H1 (cell line): ENCODE measurements around the gene MAP3K3. TPM values are rescaled to one million over a fixed set of nuclear protein-coding genes. Genes with fewer than 3 reads are reported as not detected.

ENCODE experiments used
- CTCF ChIA-PET: fragments of 300-600 bp; sonication (Branson Sonifier 250); formaldehyde crosslinking; loops from one replicate; lab custom pipeline; 2021; ENCODE audit not compliant: partially characterized antibody; lab: Charles Lee
- POLR2A ChIA-PET: fragments of 300-600 bp; sonication (Branson Sonifier 250); formaldehyde crosslinking; loops from one replicate; lab custom pipeline; 2021; ENCODE audit warnings: inconsistent platforms; ENCODE audit not compliant: partially characterized antibody; lab: Charles Lee
- DNase-seq, 2 experiments: peaks; one replicate each; pipeline versions ENCODE4 v3.0.0 to v3.0.0-alpha.2; 2010 to 2022; ENCODE audit warnings: low spot score in 2 of 2, low read depth in 1 of 2, mixed read lengths in 1 of 2
- FAIRE-seq: peaks from 2 replicates; lab custom pipeline; 2011; peaks lifted over from hg19 to GRCh38; lab: Jason Lieb, UNC
- H2AFZ ChIP-seq: 2 replicates; pipeline ENCODE4 v1.8.1; 2012; ENCODE audit warnings: low read length, inconsistent platforms
- H2AK5ac ChIP-seq: 2 replicates; pipeline ENCODE4 v1.6.1; 2013; ENCODE audit warnings: low read depth, low read length
- H2BK120ac ChIP-seq: replicated peaks from 2 replicates; pipeline ENCODE3; 2013; ENCODE audit warnings: low read depth, low read length, inconsistent platforms
- H2BK12ac ChIP-seq: 2 replicates; pipeline ENCODE4 v1.6.1; 2013; ENCODE audit warnings: low read depth, low read length
- H2BK15ac ChIP-seq: 2 replicates; pipeline ENCODE4 v1.6.1; 2013; ENCODE audit warnings: low read length
- H2BK20ac ChIP-seq: 2 replicates; pipeline ENCODE4 v1.6.1; 2013; ENCODE audit warnings: low read length
- H2BK5ac ChIP-seq: 2 replicates; pipeline ENCODE4 v1.6.1; 2013; ENCODE audit warnings: low read depth, low read length
- H3K14ac ChIP-seq: 2 replicates; pipeline ENCODE4 v1.6.1; 2013; ENCODE audit warnings: inconsistent platforms; ENCODE audit not compliant: insufficient read length
- H3K18ac ChIP-seq: 2 replicates; pipeline ENCODE4 v1.6.1; 2013; ENCODE audit warnings: low read length; ENCODE audit errors: extremely low read depth
- H3K23ac ChIP-seq: 2 replicates; pipeline ENCODE4 v1.6.1; 2013; ENCODE audit warnings: inconsistent platforms; ENCODE audit not compliant: insufficient read length
- H3K23me2 ChIP-seq: 2 replicates; pipeline ENCODE4 v1.6.1; 2013; ENCODE audit warnings: low read depth, low read length
- H3K27ac ChIP-seq: 2 replicates; pipeline ENCODE4 v1.6.1; 2011; ENCODE audit warnings: low read depth, low read length, inconsistent platforms
- H3K27me3 ChIP-seq, 4 experiments: replicated peaks in 1 of 4; 1 replicate in 1 of 4; 2 replicates in 3 of 4; pipeline versions ENCODE4 v1.6.1 to v1.8.1; 2011 to 2013; ENCODE audit warnings: low read length in 3 of 4, mild to moderate bottlenecking in 3 of 4, inconsistent platforms in 2 of 4, mixed read lengths in 2 of 4, moderate library complexity in 1 of 4; ENCODE audit not compliant: control insufficient read depth in 3 of 4, insufficient read depth in 3 of 4; ENCODE audit errors: extremely low read depth in 1 of 4
- H3K36me3 ChIP-seq, 4 experiments: 2 replicates each; pipeline versions ENCODE4 v1.6.1 to v1.8.1; 2011 to 2013; ENCODE audit warnings: mild to moderate bottlenecking in 4 of 4, low read length in 3 of 4, moderate library complexity in 2 of 4, control low read depth in 1 of 4, inconsistent platforms in 1 of 4; ENCODE audit not compliant: insufficient read depth in 4 of 4, control insufficient read depth in 2 of 4
- H3K4ac ChIP-seq: replicated peaks from 2 replicates; pipeline ENCODE3; 2013; ENCODE audit warnings: low read length, low read depth, mixed read lengths, inconsistent platforms; ENCODE audit not compliant: insufficient read length
- H3K4me1 ChIP-seq, 4 experiments: replicated peaks in 1 of 4; 1 replicate in 1 of 4; 2 replicates in 3 of 4; pipeline versions ENCODE4 v1.6.1 to v1.8.1; 2011 to 2013; ENCODE audit warnings: low read length in 3 of 4, inconsistent platforms in 2 of 4, mixed read lengths in 1 of 4; ENCODE audit not compliant: insufficient read depth in 4 of 4, control insufficient read depth in 3 of 4
- H3K4me2 ChIP-seq, 2 experiments: 2 replicates each; pipeline versions ENCODE4 v1.6.1 to v1.8.1; 2011 to 2013; ENCODE audit warnings: low read depth in 2 of 2, low read length in 2 of 2, control low read depth in 1 of 2, inconsistent platforms in 1 of 2, mild to moderate bottlenecking in 1 of 2; ENCODE audit not compliant: insufficient read depth in 1 of 2
- H3K4me3 ChIP-seq, 4 experiments: fragments of 200-600, 300-600 bp in 1 of 4; sonication (generic), shearing (Covaris generic), sonication (Bioruptor Twin) in 1 of 4; 2 replicates each; pipeline versions ENCODE4 v1.5.1 to v1.8.1; 2011 to 2016; ENCODE audit warnings: low read length in 4 of 4, low read depth in 3 of 4, control low read depth in 2 of 4, inconsistent platforms in 2 of 4, mild to moderate bottlenecking in 2 of 4, mixed read lengths in 1 of 4, moderate library complexity in 1 of 4; ENCODE audit not compliant: insufficient read depth in 2 of 4; ENCODE audit errors: extremely low read depth in 1 of 4
- H3K56ac ChIP-seq: replicated peaks from 2 replicates; pipeline ENCODE3; 2013; ENCODE audit warnings: low read depth, mild to moderate bottlenecking, mixed read lengths, low read length, inconsistent platforms; ENCODE audit not compliant: insufficient read length
- H3K79me1 ChIP-seq: 2 replicates; pipeline ENCODE4 v1.6.1; 2013; ENCODE audit warnings: low read depth, low read length, control low read depth
- H3K79me2 ChIP-seq, 2 experiments: 2 replicates each; pipeline versions ENCODE4 v1.6.1 to v1.8.1; 2012 to 2013; ENCODE audit warnings: low read length in 2 of 2, mild to moderate bottlenecking in 2 of 2, inconsistent platforms in 1 of 2; ENCODE audit not compliant: insufficient read depth in 2 of 2, control insufficient read depth in 1 of 2
- H3K9ac ChIP-seq, 4 experiments: replicated peaks in 1 of 4; 1 replicate in 1 of 4; 2 replicates in 3 of 4; pipeline versions ENCODE4 v1.6.1 to v1.8.1; 2011 to 2013; ENCODE audit warnings: low read depth in 3 of 4, low read length in 3 of 4, control low read depth in 2 of 4, mild to moderate bottlenecking in 2 of 4, moderate library complexity in 2 of 4, inconsistent platforms in 1 of 4; ENCODE audit errors: extremely low read depth in 1 of 4
- H3K9me3 ChIP-seq, 2 experiments: 2 replicates each; pipeline versions ENCODE4 v1.6.1 to v1.8.1; 2012 to 2013; ENCODE audit warnings: mild to moderate bottlenecking in 2 of 2, moderate library complexity in 2 of 2, control low read depth in 1 of 2, inconsistent platforms in 1 of 2, low read depth in 1 of 2, low read length in 1 of 2, mixed read lengths in 1 of 2; ENCODE audit not compliant: insufficient read depth in 2 of 2
- H4K20me1 ChIP-seq, 2 experiments: replicated peaks in 1 of 2; 2 replicates each; pipeline versions ENCODE3 to v1.8.1; 2011 to 2013; ENCODE audit warnings: inconsistent platforms in 2 of 2, low read length in 2 of 2, mild to moderate bottlenecking in 1 of 2; ENCODE audit not compliant: insufficient read depth in 2 of 2, control insufficient read depth in 1 of 2
- H4K5ac ChIP-seq: 2 replicates; pipeline ENCODE4 v1.6.1; 2013; ENCODE audit warnings: low read length, low read depth, mixed read lengths, inconsistent platforms; ENCODE audit not compliant: insufficient read length
- H4K8ac ChIP-seq: 2 replicates; pipeline ENCODE4 v1.8.0; 2013; ENCODE audit warnings: mild to moderate bottlenecking, moderate library complexity, low read length, inconsistent platforms; ENCODE audit not compliant: insufficient read depth; ENCODE audit errors: extremely low read depth
- H4K91ac ChIP-seq: replicated peaks from 2 replicates; pipeline ENCODE3; 2013; ENCODE audit warnings: low read length, mixed read lengths, inconsistent platforms; ENCODE audit not compliant: insufficient read length
- BACH1 ChIP-seq: IDR thresholded peaks from 2 replicates; pipeline ENCODE4 v1.6.1; 2012; ENCODE audit warnings: low read length, improper control_type of control experiment
- BRCA1 ChIP-seq: IDR thresholded peaks from 2 replicates; pipeline ENCODE4 v1.6.1; 2012; ENCODE audit warnings: low read depth, low read length, improper control_type of control experiment
- CBX8 ChIP-seq: fragments of 300-800, 300-1000 bp; sonication (generic); IDR thresholded peaks from 2 replicates; pipeline ENCODE4 v1.7.1; 2016; ENCODE audit warnings: low read depth, low read length, borderline replicate concordance
- E2F6 ChIP-seq: IDR thresholded peaks from 2 replicates; pipeline ENCODE4 v1.6.1; 2012; ENCODE audit warnings: inconsistent platforms
- EGR1 ChIP-seq: IDR thresholded peaks from 2 replicates; pipeline ENCODE4 v1.6.1; 2011; ENCODE audit warnings: low read depth, low read length, borderline replicate concordance
- HDAC6 ChIP-seq: IDR thresholded peaks from one replicate; pipeline ENCODE4 v1.7.1; 2012; ENCODE audit warnings: low read depth, mild to moderate bottlenecking, inconsistent platforms, low read length, moderate library complexity
- JUN ChIP-seq: IDR thresholded peaks from 2 replicates; pipeline ENCODE4 v1.6.1; 2011; ENCODE audit warnings: low read depth, mild to moderate bottlenecking, improper control_type of control experiment, low read length
- NRF1 ChIP-seq: IDR thresholded peaks from 2 replicates; pipeline ENCODE4 v1.6.1; 2011; ENCODE audit warnings: mild to moderate bottlenecking, low read depth, low read length, improper control_type of control experiment
- POLR2A ChIP-seq, 2 experiments: IDR thresholded peaks; 1 replicate in 1 of 2; 2 replicates in 1 of 2; pipeline ENCODE4 v1.6.1; 2011; ENCODE audit warnings: low read depth in 2 of 2, low read length in 2 of 2, mild to moderate bottlenecking in 2 of 2; ENCODE audit errors: control extremely low read depth in 1 of 2
- POLR2AphosphoS5 ChIP-seq: IDR thresholded peaks from 2 replicates; pipeline ENCODE4 v1.6.1; 2011; ENCODE audit warnings: low read depth, low read length
- RFX5 ChIP-seq: IDR thresholded peaks from 2 replicates; pipeline ENCODE4 v1.6.1; 2011; ENCODE audit warnings: low read depth, low read length, improper control_type of control experiment, borderline replicate concordance
- SIN3A ChIP-seq, 2 experiments: IDR thresholded peaks in 1 of 2; conservative IDR thresholded peaks in 1 of 2; 2 replicates each; pipeline ENCODE4 v1.6.1; 2011 to 2012; ENCODE audit warnings: low read length in 2 of 2, improper control_type of control experiment in 1 of 2, low read depth in 1 of 2, mild to moderate bottlenecking in 1 of 2
- SIX5 ChIP-seq: IDR thresholded peaks from 2 replicates; pipeline ENCODE4 v1.6.1; 2011; ENCODE audit warnings: mild to moderate bottlenecking, low read depth, low read length
- ZNF274 ChIP-seq: IDR thresholded peaks from 2 replicates; pipeline ENCODE4 v1.7.0; 2012; ENCODE audit warnings: low read length, borderline replicate concordance; ENCODE audit errors: extremely low read depth
- WGBS, 2 experiments: shearing (Covaris generic) in 1 of 2; methylation state at CpG; one replicate each; pipeline versions ENCODE4 v1.1.6 to v1.1.7; 2013 to 2015; ENCODE audit warnings: low lambda C conversion rate in 2 of 2, mixed read lengths in 2 of 2, inconsistent platforms in 1 of 2, low coverage in 1 of 2, missing lambda C conversion rate in 1 of 2; ENCODE audit not compliant: insufficient replicate concordance in 2 of 2, insufficient coverage in 1 of 2, insufficient read length in 1 of 2; ENCODE audit errors: extremely low coverage in 1 of 2, missing lambda C conversion rate in 1 of 2; 5-methylcytosine and 5-hydroxymethylcytosine counted together
- polyA plus RNA-seq, 7 experiments: library from polyadenylated mRNA; depleted of rRNA in 3 of 7; stranded (reverse) in 5 of 7; unstranded in 2 of 7; fragments of >200 nt in 5 of 7; fragments of 200-250 nt in 2 of 7; gene quantifications; 1 replicate in 5 of 7; 2 replicates in 1 of 7; 4 replicates in 1 of 7; pipeline versions ENCODE4 v1.2.1 to v1.2.3, GENCODE V29; 2011 to 2013; ENCODE audit warnings: missing spikeins in 2 of 7, mixed read lengths in 2 of 7
- total RNA-seq: library from RNA; stranded (reverse); fragmentation: NEBNext Ultra II Directional; extraction: Animal tissue kit (Norgen Biotek cat#: 25700); gene quantifications from 2 replicates; pipeline ENCODE4 v1.2.1, GENCODE V29; 2021

The MAP3K3 gene
- total and polyA plus RNA-seq, 2 of the 8 experiments (the other 6 are each of a cell fraction or from before 2014, with no cell fraction given): 10.3 to 21.0 TPM

DNA sequence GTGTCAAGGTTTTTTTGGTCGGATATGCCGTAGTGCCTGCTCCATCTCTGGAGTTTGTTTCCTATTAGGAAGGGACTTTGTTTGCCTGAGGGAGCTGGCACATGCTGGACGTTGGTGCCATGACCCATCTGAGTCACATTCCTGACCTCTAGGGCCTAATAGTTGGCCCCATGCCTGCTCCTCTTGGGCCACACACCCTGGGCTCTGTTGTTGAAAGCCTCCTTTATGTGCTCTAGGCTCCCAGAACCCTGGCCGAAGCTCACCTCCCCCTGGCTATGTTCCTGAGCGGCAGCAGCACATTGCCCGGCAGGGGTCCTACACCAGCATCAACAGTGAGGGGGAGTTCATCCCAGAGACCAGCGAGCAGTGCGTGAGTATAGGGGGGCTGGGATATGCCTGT, 59.3 kb downstream of the MAP3K3 start:
- Histone ChIP-seq H4K5ac (no peak overlapping the region), H4K20me1 (no peaks in the 10 kb centered on the region), H3K27ac (no peak overlapping the region), H3K4me3 (no peak overlapping the region), H3K56ac (no peak overlapping the region), H2BK5ac (no peak overlapping the region), H3K79me2 (no peaks in the 10 kb centered on the region), H2BK120ac (no peak overlapping the region), H3K4me2 (no peak overlapping the region; a peak in 1 of 4 replicates), H2BK12ac (no peak overlapping the region; the same call in 1 of the 2 replicates), H2BK15ac (no peak overlapping the region), H3K14ac (no peak overlapping the region), H2BK20ac (no peak overlapping the region), H4K91ac (no peak overlapping the region), H3K36me3 (peaks cover 2 to 3% (median 2%) of the 10 kb centered on the region in 4 experiments; a peak in 3 of 8 replicates), H3K23me2 (no peaks in the 10 kb centered on the region), H3K79me1 (no peaks in the 10 kb centered on the region), H3K9ac (no peak overlapping the region), H3K18ac (no peak overlapping the region), H4K8ac (no peak overlapping the region), H2AK5ac (no peak overlapping the region), H3K4me1 (no peaks in the 10 kb centered on the region), H3K27me3 (no peaks in the 10 kb centered on the region), H3K23ac (no peak overlapping the region), H2AFZ (no peak overlapping the region), H3K4ac (no peak overlapping the region), H3K9me3 (no peaks in the 10 kb centered on the region)
- WGBS, 2 experiments: 86% methylated on average over 8 of the region's 8 CpGs; no CpG with 5 or more reads in 1 of the 2 experiments
- POLR2A ChIA-PET: interaction anchor here (1.4 to 2.4 kb wide), 2 partner anchors 13 to 59 kb away, joined by 5 to 9 read pairs; partner anchors contain the start of gene MAP3K3
- FAIRE-seq (no peak), DNase-seq (no peak)
- CTCF ChIA-PET: interaction anchor here (0.7 to 7.5 kb wide), 13 partner anchors 10 to 258 kb away, joined by 3 to 63 read pairs (median 3); partner anchors contain the start of gene MAP3K3
- no peak for TF ChIP-seq SIX5
- no peak for TF ChIP-seq JUN
- TF ChIP-seq POLR2A (IDR thresholded peaks at IDR 0.05; ENCODE audit: control extremely low read depth in 1 of 2, low read depth in 2 of 2, low read length in 2 of 2): no peak
- no peak for TF ChIP-seq BACH1
- TF ChIP-seq NRF1: no peak
- TF ChIP-seq POLR2AphosphoS5: no peak
- no peak for TF ChIP-seq SIN3A (conservative IDR thresholded peaks at IDR 0.05 in 1 of 2, IDR thresholded peaks at IDR 0.05 in 1 of 2; ENCODE audit: low read depth in 1 of 2, low read length in 2 of 2)
- no peak for TF ChIP-seq EGR1
- TF ChIP-seq RFX5: no peak
- TF ChIP-seq CBX8: no peak
- TF ChIP-seq BRCA1: no peak
- TF ChIP-seq ZNF274: no peak
- no peak for TF ChIP-seq HDAC6
- TF ChIP-seq E2F6: no peak
